GM10266 (cell line): ENCODE results near the gene LRG1.
"Not testable (repeated sequence)": the region's sequence is repeated elsewhere in the genome, so short reads cannot be mapped to it uniquely, and the experiment has no call there.

Experiments
- DNase-seq: peaks from one replicate; pipeline ENCODE4 v3.0.0; 2012; ENCODE audit errors: extremely low spot score
- TF ChIP-seq, protein P1 (sequence below): IDR thresholded peaks from 2 replicates; pipeline ENCODE4 v1.5.1; 2012; ENCODE audit warnings: mild to moderate bottlenecking, low read depth; ENCODE audit not compliant: control insufficient read depth, insufficient read depth; ENCODE audit errors: missing control alignments

LRG1 gene

DNA sequence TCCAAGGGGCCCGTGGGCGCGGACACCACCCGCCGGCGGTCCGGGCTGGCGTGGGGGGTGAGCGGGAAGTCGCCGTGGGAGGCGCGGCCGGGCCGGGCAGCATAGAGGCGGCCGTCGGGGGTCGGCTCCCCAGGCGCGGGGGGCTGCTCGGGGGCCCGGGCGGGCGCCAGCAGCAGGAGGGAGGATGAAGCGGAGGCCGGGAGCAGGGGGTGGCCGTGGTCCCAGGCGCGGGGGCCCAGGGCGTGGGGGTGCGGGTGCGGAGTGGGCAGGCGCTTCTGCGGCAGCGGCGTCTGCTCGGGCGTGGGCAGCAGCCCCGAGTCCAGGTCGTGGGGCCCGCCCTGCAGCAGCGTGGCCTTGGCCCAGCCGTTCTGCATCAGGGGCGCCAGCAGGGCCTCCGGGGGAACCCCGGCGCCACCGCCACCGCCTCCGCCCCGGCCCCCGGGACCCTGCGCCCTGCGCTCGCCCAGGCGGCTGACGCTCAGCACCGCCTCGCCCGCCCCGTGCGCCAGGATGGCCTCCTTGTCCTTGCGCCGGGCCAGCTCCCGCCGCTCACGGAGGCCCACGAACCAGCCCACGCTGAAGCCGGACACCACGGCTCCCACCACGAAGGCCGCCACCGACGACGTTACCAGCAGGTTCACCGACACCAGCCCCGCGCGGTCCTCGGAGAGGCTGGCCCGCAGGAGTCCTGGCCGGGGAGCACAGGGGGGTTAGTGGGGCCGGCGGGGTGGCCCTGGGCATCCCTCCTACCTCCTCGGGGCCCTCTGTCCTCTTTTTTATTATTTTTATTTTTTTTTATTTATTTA, 4.2 kb upstream of the LRG1 start:
- TF ChIP-seq, protein P1, sequence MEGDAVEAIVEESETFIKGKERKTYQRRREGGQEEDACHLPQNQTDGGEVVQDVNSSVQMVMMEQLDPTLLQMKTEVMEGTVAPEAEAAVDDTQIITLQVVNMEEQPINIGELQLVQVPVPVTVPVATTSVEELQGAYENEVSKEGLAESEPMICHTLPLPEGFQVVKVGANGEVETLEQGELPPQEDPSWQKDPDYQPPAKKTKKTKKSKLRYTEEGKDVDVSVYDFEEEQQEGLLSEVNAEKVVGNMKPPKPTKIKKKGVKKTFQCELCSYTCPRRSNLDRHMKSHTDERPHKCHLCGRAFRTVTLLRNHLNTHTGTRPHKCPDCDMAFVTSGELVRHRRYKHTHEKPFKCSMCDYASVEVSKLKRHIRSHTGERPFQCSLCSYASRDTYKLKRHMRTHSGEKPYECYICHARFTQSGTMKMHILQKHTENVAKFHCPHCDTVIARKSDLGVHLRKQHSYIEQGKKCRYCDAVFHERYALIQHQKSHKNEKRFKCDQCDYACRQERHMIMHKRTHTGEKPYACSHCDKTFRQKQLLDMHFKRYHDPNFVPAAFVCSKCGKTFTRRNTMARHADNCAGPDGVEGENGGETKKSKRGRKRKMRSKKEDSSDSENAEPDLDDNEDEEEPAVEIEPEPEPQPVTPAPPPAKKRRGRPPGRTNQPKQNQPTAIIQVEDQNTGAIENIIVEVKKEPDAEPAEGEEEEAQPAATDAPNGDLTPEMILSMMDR = no peak
- DNase-seq = no peak

DNA sequence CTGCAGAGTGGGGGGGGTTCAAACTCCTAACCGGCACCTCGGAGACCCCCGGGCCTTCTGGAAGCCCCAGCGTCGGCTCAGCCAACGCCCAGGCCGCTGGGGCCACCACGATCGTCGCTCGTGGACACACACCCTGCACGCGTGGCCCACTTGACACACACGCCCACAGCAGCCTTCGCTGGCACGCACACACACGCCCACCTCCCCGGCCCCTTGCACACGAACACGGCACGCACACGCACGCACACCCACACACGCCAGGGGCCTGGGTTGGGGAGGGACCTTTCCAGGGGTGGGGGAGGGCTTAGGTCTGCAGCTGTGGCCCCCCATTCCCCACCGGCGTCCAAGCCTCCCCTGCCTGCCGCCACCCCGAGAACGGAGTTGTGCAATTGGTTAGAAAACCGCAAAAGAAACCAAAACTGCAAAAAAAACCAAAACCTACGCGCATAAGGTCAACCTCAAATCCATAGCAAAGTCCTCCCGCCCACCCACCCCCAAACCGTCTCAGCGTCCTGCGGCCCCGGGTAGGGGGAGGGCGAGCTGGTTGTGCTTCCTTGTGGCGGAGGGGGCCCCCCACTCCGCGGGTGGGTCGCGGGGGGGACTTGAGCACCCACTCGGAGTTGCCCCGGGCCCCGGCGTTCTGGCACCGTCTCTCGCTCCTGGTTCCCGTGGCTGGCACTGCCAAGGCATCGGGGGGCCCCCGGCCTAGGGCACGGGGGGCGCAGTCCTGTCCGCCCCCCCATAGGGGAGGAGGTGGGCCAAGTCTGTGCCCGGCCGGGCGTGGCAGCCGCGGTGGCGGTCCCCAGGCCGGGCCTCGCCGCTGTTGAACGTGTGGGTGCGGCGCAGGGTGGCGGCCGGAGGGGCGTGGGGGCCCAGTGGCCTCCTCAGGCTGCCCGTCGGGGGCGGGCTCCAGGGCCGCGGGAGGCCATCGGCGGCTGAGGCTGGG, 3.3 kb upstream of the LRG1 start:
- no peak for DNase-seq
- TF ChIP-seq, protein P1 = no peak

- not testable (repeated sequence) for DNase-seq
Measured at GRCh38 chr19:4541806-4542145, 1.9 kb upstream of the LRG1 start.

DNA sequence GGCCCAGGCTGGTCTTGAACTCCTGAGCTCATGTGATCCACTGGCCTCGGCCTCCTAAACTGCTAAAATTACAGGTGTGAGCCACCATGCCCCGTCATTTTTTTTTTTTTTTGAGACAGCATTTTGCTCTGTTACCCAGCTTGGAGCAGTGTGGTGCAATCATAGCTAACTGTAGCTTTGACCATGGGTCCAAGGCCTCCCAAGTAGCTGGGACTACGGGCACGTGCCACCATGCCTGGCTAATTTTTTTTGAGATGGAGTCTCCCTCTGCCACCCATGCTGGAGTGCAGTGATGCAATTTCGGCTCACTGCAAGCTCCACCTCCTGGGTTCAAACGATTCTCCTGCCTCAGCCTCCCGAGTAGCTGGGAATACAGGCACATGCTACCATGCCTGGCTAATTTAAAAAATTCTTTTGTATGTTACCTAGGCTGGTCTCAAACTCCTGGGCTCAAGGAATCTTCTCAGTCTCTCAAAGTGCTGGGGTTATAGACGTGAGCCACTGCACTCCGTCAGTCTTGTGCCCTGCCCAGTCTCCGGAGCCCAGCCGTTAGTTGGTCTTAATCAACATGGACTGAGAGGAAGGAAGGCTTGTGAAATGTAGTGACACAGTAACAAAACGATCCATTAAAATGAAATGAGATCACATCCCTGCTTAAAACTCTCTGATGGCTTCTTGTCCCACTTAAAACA, 1.4 kb upstream of the LRG1 start:
- no peak for DNase-seq
- TF ChIP-seq, protein P1 = no peak

DNA sequence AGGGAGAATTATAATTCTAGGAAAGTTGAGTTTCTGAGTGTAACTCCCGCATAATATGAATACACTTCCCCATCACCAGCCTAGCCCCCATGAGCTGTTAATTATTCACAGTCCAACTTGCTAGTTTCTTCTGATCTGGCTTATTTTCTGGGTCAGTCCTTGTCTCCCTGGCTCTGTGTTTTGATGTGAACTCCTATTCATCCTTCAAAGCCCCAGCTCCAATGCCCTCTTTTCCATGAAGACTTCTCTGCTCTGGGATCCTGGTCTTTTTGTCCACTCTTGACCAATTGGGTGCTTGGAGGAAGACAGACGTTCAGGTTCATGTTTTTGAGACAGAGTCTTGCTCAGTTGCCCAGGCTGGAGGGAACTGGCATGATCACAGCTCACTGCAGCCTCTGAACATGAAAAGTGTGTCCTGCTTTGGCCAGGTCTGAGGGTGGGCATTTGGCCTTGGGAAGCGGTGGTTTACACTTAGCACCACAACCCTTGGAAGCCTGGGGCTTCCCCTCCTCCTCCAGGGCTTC, 605 bp downstream of the LRG1 start:
- no peak for DNase-seq
- TF ChIP-seq, protein P1 = no peak

GRCh38 chr19:4538601-4538954, 1.3 kb downstream of the LRG1 start:
- DNase-seq = no peak
- TF ChIP-seq, protein P1 = no peak

DNA sequence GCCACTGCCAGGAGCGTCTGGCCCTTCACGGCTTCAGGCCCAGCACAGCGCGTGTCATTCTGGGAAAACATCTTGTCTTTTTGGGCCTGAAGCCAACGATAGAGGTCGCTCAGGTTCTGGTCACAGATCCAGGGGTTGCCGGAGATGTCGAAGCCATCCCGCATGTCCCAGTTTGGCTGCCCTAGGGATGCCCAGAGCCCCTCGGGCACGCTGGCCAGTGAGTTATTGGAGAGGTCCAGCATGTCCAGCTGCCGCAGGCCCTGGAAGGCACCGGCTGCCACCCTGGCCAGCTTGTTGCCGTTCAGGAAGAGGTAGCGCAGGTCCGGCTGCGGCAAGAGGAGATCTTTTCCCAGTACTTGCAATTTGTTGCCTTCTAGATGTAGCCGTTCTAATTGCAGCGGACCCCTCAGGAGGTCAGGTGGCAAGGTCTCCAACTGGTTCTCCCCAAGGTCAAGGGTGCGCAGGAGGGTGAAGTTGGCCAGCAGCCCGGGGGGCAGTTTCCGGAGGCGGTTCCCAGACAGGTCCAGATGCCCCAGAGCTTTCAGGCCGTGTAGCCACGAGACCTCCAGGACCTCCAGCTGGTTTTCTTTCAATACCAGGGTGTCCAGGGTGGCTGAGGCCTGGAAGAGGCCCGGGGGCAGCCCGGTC, 1.8 kb downstream of the LRG1 start:
- TF ChIP-seq, protein P1 = no peak
- no peak for DNase-seq
